Astrocyte of the cerebellum (primary cell): Measurements from ENCODE around the gene NOTCH4.
"Not testable (repeated sequence)": the region's sequence is repeated elsewhere in the genome, so short reads cannot be mapped to it uniquely, and the experiment has no call there.

Source experiments
- DNase-seq: peaks from one replicate; pipeline ENCODE4 v3.0.0-alpha.2; 2011; ENCODE audit warnings: low read depth
- H3K4me3 ChIP-seq: 2 replicates; pipeline ENCODE4 v1.5.1; 2011; ENCODE audit warnings: mild to moderate bottlenecking, low read depth, low read length, moderate library complexity
- CTCF ChIP-seq: IDR thresholded peaks from 2 replicates; pipeline ENCODE4 v1.5.1; 2012; ENCODE audit warnings: low read length, low read depth, moderate library complexity, mild to moderate bottlenecking; ENCODE audit errors: missing control alignments
- in situ Hi-C: cut with HindIII; loops from 2 replicates; pipeline ENCODE4 v1.10.0; 2017; ENCODE audit warnings: low sequenced_read_pairs

NOTCH4 gene

GRCh38 chr6:32194388-32194787 lies 29.5 kb downstream of the NOTCH4 start:
- no peak overlapping the region for H3K4me3 ChIP-seq
- in situ Hi-C loops = no loop called here
- DNase-seq = no peak
- TF ChIP-seq CTCF = no peak

- DNase-seq, H3K4me3 ChIP-seq, in situ Hi-C loops: not testable (repeated sequence)
These were observed 30.8 kb downstream of the NOTCH4 start for GRCh38 chr6:32193096-32193495.

- in situ Hi-C loops = no loop called here
- no peak within 1 kb of the TSS for H3K4me3 ChIP-seq
- no peak for DNase-seq
- TF ChIP-seq CTCF = no peak
These were observed 31.2 kb downstream of the NOTCH4 start, which contains the start of gene GPSM3 for GRCh38 chr6:32192608-32193039. GPSM3 (minus strand) TSS chr6:32192643; CDS start chr6:32192513, 130 bp downstream.

- H3K4me3 ChIP-seq = no peak overlapping the region
- no peak for TF ChIP-seq CTCF
- no peak for DNase-seq
- in situ Hi-C loops = no loop called here
These were observed 31.9 kb downstream of the NOTCH4 start for GRCh38 chr6:32191696-32192607.

- no peak for TF ChIP-seq CTCF
- in situ Hi-C loops = no loop called here
- DNase-seq = no peak
- peak overlapping the region; percentile 74 for H3K4me3 ChIP-seq
These were observed 32.8 kb downstream of the NOTCH4 start for GRCh38 chr6:32190911-32191677.

GRCh38 chr6:32190054-32190851 lies 33.6 kb downstream of the NOTCH4 start, which contains the start of gene PBX2:
PBX2 (minus strand) TSS chr6:32190202; CDS start chr6:32189915, 287 bp downstream.
- peak within 1 kb of the TSS; percentile 74 for H3K4me3 ChIP-seq
- peak; percentile 74 for DNase-seq
- in situ Hi-C loops = no loop called here
- TF ChIP-seq CTCF = no peak
